Osteoblast (primary cell): ENCODE results near the gene HCN3. TPM values are rescaled to one million over a fixed set of nuclear protein-coding genes. Genes with fewer than 3 reads are reported as not detected.
A peak's percentile ranks its signal among the peaks of the same experiment; 100 is the strongest.
"Not testable (repeated sequence)": the region's sequence is repeated elsewhere in the genome, so short reads cannot be mapped to it uniquely, and the experiment has no call there.

Source experiments
- DNase-seq: peaks from one replicate; pipeline ENCODE4 v3.0.0; 2011; ENCODE audit warnings: low spot score, mixed read lengths; ENCODE audit not compliant: insufficient read length; ENCODE audit errors: missing footprints
- H2AFZ ChIP-seq: 2 replicates; pipeline ENCODE4 v1.6.0; 2011; ENCODE audit warnings: mild to moderate bottlenecking, low read length
- H3K27ac ChIP-seq: 2 replicates; pipeline ENCODE4 v1.5.1; 2011; ENCODE audit warnings: mild to moderate bottlenecking, low read depth, low read length, moderate library complexity
- H3K27me3 ChIP-seq: 2 replicates; pipeline ENCODE4 v1.6.0; 2012; ENCODE audit warnings: mild to moderate bottlenecking, control low read depth, inconsistent platforms, low read length, moderate library complexity; ENCODE audit not compliant: insufficient read depth
- H3K36me3 ChIP-seq: 2 replicates; pipeline ENCODE4 v1.5.1; 2011; ENCODE audit warnings: mild to moderate bottlenecking, low read length, control low read depth, moderate library complexity; ENCODE audit not compliant: insufficient read depth
- H3K4me1 ChIP-seq: 2 replicates; pipeline ENCODE4 v1.5.1; 2011; ENCODE audit warnings: mild to moderate bottlenecking, low read length, control low read depth, moderate library complexity; ENCODE audit not compliant: insufficient read depth
- H3K4me2 ChIP-seq: 2 replicates; pipeline ENCODE4 v1.6.0; 2011; ENCODE audit warnings: mild to moderate bottlenecking, low read length; ENCODE audit not compliant: insufficient read depth
- H3K4me3 ChIP-seq: fragments of 200-600 bp; sonication (generic); 3 replicates; pipeline ENCODE4 v1.5.1; 2012; ENCODE audit warnings: mild to moderate bottlenecking, low read length, inconsistent platforms; ENCODE audit not compliant: insufficient read depth
- H3K79me2 ChIP-seq: 2 replicates; pipeline ENCODE4 v1.6.0; 2012; ENCODE audit warnings: mild to moderate bottlenecking, low read length, control low read depth, inconsistent platforms; ENCODE audit not compliant: insufficient read depth
- H3K9me3 ChIP-seq: 2 replicates; pipeline ENCODE4 v1.5.1; 2011; ENCODE audit warnings: low read depth, low read length, control low read depth
- H4K20me1 ChIP-seq: 2 replicates; pipeline ENCODE4 v1.6.0; 2012; ENCODE audit warnings: mild to moderate bottlenecking, low read length, control low read depth; ENCODE audit not compliant: insufficient read depth
- CTCF ChIP-seq: IDR thresholded peaks from 2 replicates; pipeline ENCODE4 v1.5.1; 2011; ENCODE audit warnings: mild to moderate bottlenecking, low read depth, low read length, moderate library complexity; ENCODE audit errors: extremely low read depth
- total RNA-seq: library from RNA; depleted of rRNA; stranded (reverse); fragments of >200 nt; gene quantifications from 2 replicates; pipeline ENCODE4 v1.2.3, GENCODE V29; 2012

Gene HCN3
- total RNA-seq, 1 donor = 2.5 TPM

- no peaks in the 10 kb centered on the region for H3K9me3 ChIP-seq
- H3K79me2 ChIP-seq = peaks cover 34% of the 10 kb centered on the region
- no peak for TF ChIP-seq CTCF
- peaks cover 34% of the 10 kb centered on the region for H3K36me3 ChIP-seq
- peaks cover 16% of the 10 kb centered on the region for H3K4me1 ChIP-seq
- H2AFZ ChIP-seq = no peak overlapping the region
- DNase-seq = no peak
- no peak overlapping the region for H3K4me3 ChIP-seq
- H3K27ac ChIP-seq = no peak overlapping the region
- peaks cover 24% of the 10 kb centered on the region for H4K20me1 ChIP-seq
- H3K27me3 ChIP-seq = no peaks in the 10 kb centered on the region
- no peak overlapping the region for H3K4me2 ChIP-seq
These were observed 49.4 kb downstream of the HCN3 start for GRCh38 chr1:155326631-155327037.

DNA sequence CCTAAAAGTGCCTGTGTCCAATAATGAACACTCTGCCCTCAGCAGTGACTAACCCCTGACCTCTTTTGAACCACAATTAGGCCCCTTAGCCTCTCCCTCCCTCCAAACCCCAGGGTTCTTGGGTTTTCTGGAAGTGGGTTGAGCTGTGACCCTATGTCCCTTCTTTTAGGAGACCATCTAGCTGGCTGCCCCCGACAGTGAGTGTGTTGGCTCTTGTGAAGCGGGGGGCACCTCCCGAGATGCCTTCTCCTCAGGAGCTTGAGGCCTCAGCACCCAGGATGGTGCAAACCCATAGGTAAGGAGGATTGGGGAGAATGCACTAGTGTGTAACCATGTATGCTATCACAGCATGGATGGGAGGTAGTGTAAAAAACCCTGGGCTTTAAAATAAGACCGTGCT lies 50.7 kb downstream of the HCN3 start:
- TF ChIP-seq CTCF = no peak
- Histone ChIP-seq H3K4me2 (no peak overlapping the region), H3K27ac (no peak overlapping the region), H3K36me3 (peaks cover 34% of the 10 kb centered on the region), H3K27me3 (no peaks in the 10 kb centered on the region), H2AFZ (no peak overlapping the region), H3K9me3 (no peaks in the 10 kb centered on the region), H3K79me2 (peaks cover 30% of the 10 kb centered on the region), H3K4me1 (peaks cover 7% of the 10 kb centered on the region), H4K20me1 (peaks cover 18% of the 10 kb centered on the region), H3K4me3 (no peak overlapping the region)
- peak; percentile 45 for DNase-seq

DNA sequence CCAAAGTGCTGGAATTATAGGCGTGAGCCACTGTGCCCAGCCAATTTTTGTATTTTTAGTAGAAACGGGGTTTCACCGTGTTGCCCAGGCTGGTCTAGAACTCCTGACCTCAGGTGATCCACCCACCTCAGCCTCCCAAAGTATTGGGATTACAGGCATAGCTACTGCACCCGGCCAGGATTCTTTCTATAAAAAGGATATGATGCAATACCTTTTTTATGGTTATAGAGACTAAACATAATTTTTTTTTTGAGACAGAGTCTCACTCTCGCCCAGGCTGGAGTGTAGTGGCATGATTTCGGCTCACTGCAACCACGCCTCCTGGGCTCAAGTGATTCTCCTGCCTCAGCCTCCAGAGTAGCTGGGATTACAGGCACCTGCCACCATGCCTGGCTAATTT lies 51.6 kb downstream of the HCN3 start:
- H3K4me3 ChIP-seq, H3K4me2 ChIP-seq, DNase-seq, H3K27ac ChIP-seq, H3K9me3 ChIP-seq, H3K4me1 ChIP-seq, H3K27me3 ChIP-seq, H2AFZ ChIP-seq: not testable (repeated sequence)
- Histone ChIP-seq H4K20me1 (peaks cover 18% of the 10 kb centered on the region), H3K36me3 (peaks cover 40% of the 10 kb centered on the region), H3K79me2 (peaks cover 30% of the 10 kb centered on the region)

GRCh38 chr1:155329980-155330598 lies 52.8 kb downstream of the HCN3 start:
- Histone ChIP-seq H4K20me1 (peaks cover 14% of the 10 kb centered on the region), H3K4me3 (no peak overlapping the region), H3K9me3 (no peaks in the 10 kb centered on the region), H2AFZ (no peak overlapping the region), H3K4me2 (no peak overlapping the region), H3K4me1 (peaks cover 7% of the 10 kb centered on the region), H3K79me2 (peaks cover 22% of the 10 kb centered on the region), H3K27ac (no peak overlapping the region), H3K27me3 (no peaks in the 10 kb centered on the region), H3K36me3 (peaks cover 44% of the 10 kb centered on the region)
- no peak for TF ChIP-seq CTCF
- peak; percentile 41 for DNase-seq
